Measurements from ENCODE around the gene ADA.
A peak's percentile ranks its signal among the peaks of the same experiment; 100 is the strongest.
"Not testable (repeated sequence)": the region's sequence is repeated elsewhere in the genome, so short reads cannot be mapped to it uniquely, and the experiment has no call there.

ADA gene

GRCh38 chr20:44684047-44684967 lies 32.8 kb upstream of the ADA start:
- Mint-ChIP-seq H3K36me3 (no peaks in the 10 kb centered on the region), H3K9me3 (no peaks in the 10 kb centered on the region), H3K4me3 (no peak overlapping the region), H3K4me1 (peaks cover 8% of the 10 kb centered on the region), H3K27ac (no peak overlapping the region)
- ATAC-seq = no peak
- no peak for DNase-seq (ENCODE audit: low spot score in 2 of 2)

- DNase-seq (ENCODE audit: low spot score in 2 of 2) (peak in 1 of 2 donors; percentile 58), ATAC-seq (peak; percentile 69)
- Mint-ChIP-seq H3K4me3 (no peak overlapping the region), H3K36me3 (no peaks in the 10 kb centered on the region), H3K27ac (no peak overlapping the region), H3K4me1 (peaks cover 8% of the 10 kb centered on the region), H3K9me3 (no peaks in the 10 kb centered on the region)
These were observed 32.0 kb upstream of the ADA start for GRCh38 chr20:44683263-44684046.

GRCh38 chr20:44681796-44682566 lies 30.5 kb upstream of the ADA start:
- ATAC-seq = no peak
- H3K4me1 Mint-ChIP-seq = peaks cover 8% of the 10 kb centered on the region
- no peaks in the 10 kb centered on the region for H3K9me3 Mint-ChIP-seq
- H3K36me3 Mint-ChIP-seq = no peaks in the 10 kb centered on the region
- no peak overlapping the region for H3K27ac Mint-ChIP-seq
- no peak for DNase-seq (ENCODE audit: low spot score in 2 of 2)
- no peak overlapping the region for H3K4me3 Mint-ChIP-seq

- ATAC-seq (no peak), DNase-seq (ENCODE audit: low spot score in 2 of 2) (no peak)
- no peak overlapping the region for H3K27ac Mint-ChIP-seq
- H3K9me3 Mint-ChIP-seq = no peaks in the 10 kb centered on the region
- no peak overlapping the region for H3K4me3 Mint-ChIP-seq
- H3K4me1 Mint-ChIP-seq = no peaks in the 10 kb centered on the region
- H3K36me3 Mint-ChIP-seq = no peaks in the 10 kb centered on the region
These were observed 27.6 kb upstream of the ADA start for GRCh38 chr20:44678990-44679611.

- Mint-ChIP-seq H3K4me1 (no peaks in the 10 kb centered on the region), H3K4me3 (no peak overlapping the region), H3K27ac (no peak overlapping the region), H3K9me3 (no peaks in the 10 kb centered on the region), H3K36me3 (no peaks in the 10 kb centered on the region)
- ATAC-seq = no peak
- DNase-seq (ENCODE audit: low spot score in 2 of 2) = no peak
These were observed 26.7 kb upstream of the ADA start for GRCh38 chr20:44678242-44678641.

DNA sequence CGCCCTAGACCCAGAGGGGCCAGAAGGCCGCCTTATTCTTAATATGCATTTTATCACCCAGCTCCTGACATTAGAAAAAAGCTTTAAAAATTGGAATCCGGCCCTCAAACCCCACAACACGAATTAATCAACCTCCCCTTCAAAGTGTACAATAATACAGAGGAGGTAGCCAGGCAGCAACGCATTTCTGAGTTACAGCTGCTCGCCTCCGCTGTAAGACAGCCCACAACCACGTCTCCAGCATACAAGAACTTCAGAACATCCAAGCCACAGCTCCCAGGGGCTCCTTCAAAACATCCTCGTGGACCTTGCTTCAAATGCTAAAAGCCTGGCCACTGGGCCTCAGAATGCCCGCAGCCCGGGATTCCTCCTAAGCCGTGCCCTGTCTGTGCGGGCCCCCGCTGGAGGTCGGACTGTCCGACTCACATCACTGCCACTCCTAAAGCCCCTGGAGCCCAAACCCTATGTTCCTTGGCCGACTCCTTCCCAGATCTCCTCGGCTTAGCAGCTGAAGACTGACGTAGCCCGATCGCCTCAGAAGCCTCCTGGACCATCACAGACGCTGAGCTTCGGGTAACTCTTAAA lies 20.9 kb upstream of the ADA start:
- H3K36me3 Mint-ChIP-seq; DNase-seq (ENCODE audit: low spot score in 2 of 2); H3K4me1 Mint-ChIP-seq; H3K9me3 Mint-ChIP-seq; ATAC-seq: not testable (repeated sequence)
- peak overlapping the region; percentile 77 for H3K27ac Mint-ChIP-seq
- peak overlapping the region; percentile 68 for H3K4me3 Mint-ChIP-seq

- DNase-seq (ENCODE audit: low spot score in 2 of 2) (peak; percentile 14 to 75), ATAC-seq (peak; percentile 85)
- not testable (repeated sequence) for H3K4me1 Mint-ChIP-seq, H3K36me3 Mint-ChIP-seq, H3K9me3 Mint-ChIP-seq
- peak overlapping the region; percentile 68 for H3K4me3 Mint-ChIP-seq
- H3K27ac Mint-ChIP-seq = peak overlapping the region; percentile 77
These were observed 20.0 kb upstream of the ADA start for GRCh38 chr20:44671541-44671940.

- peak overlapping the region; percentile 68 for H3K4me3 Mint-ChIP-seq
- not testable (repeated sequence) for H3K9me3 Mint-ChIP-seq; H3K4me1 Mint-ChIP-seq; H3K36me3 Mint-ChIP-seq; DNase-seq (ENCODE audit: low spot score in 2 of 2); ATAC-seq
- peak overlapping the region; percentile 77 for H3K27ac Mint-ChIP-seq
These were observed 19.4 kb upstream of the ADA start for GRCh38 chr20:44670851-44671250.

DNA sequence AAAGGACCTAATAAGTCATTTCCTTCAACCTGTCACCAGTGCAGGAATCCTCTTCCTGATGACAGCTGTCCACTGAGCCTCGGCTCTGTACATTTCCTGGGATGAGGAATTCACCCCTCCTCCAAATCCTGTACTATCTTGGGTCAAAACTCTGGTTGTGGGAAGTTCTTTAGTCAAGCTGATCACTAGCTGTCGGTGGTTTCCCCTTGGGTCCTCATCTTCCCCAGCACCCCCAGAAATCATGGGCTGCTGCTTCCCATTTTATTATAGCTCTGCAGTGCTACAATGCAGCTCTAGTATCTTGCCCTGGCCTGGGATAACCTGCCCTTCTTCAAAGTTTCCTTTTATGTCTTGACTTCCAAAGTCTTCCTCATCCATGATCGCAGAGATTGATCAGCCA lies 14.6 kb upstream of the ADA start:
- peaks cover 11% of the 10 kb centered on the region for H3K4me1 Mint-ChIP-seq
- H3K9me3 Mint-ChIP-seq = no peaks in the 10 kb centered on the region
- DNase-seq (ENCODE audit: low spot score in 2 of 2) (no peak), ATAC-seq (no peak)
- H3K27ac Mint-ChIP-seq = no peak overlapping the region
- H3K36me3 Mint-ChIP-seq = no peaks in the 10 kb centered on the region
- no peak overlapping the region for H3K4me3 Mint-ChIP-seq

DNA sequence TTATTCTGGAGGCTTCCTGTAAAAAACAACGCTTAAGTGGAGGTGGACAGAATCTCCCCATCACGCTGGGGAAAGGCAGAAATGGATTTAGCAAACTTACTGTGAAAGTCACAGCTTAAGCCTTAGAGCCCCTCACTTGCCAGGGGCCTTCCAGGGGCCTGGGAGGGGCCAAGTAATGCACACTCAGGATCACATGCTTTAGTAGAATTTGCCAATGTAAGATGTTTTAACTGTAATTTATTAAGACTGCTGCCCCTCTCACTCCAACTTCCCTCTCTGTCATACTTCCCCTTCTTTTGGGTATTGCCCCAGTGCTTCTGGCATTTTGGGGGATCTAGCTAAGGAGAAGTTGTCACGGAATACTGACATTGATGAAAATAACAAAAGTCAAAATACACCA lies 12.6 kb upstream of the ADA start:
- ATAC-seq (no peak), DNase-seq (ENCODE audit: low spot score in 2 of 2) (no peak)
- Mint-ChIP-seq H3K4me3 (no peak overlapping the region), H3K9me3 (no peaks in the 10 kb centered on the region), H3K27ac (no peak overlapping the region), H3K4me1 (peaks cover 13% of the 10 kb centered on the region), H3K36me3 (no peaks in the 10 kb centered on the region)

DNA sequence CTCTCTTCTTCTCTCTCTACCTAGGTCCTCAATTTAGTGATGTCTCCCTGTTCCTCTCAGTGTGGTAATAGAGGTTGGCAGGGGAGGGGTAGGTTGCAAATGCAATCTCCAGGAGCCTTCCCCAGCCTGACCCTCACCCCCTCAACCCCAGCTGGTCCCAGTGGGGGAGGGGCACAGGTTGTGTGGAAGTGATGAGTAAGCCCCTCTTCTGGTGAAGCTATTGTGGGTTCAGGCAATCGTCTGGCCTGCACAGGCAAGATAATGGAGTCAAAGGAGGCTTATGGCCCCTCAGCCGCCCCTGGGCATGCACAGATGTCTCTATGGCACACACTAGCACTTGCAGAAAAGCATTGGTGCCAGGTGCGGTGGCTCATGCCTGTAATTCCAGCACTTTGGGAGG lies 10.8 kb upstream of the ADA start:
- DNase-seq (ENCODE audit: low spot score in 2 of 2) (no peak), ATAC-seq (no peak)
- Mint-ChIP-seq H3K27ac (no peak overlapping the region), H3K4me1 (peaks cover 11% of the 10 kb centered on the region), H3K36me3 (no peaks in the 10 kb centered on the region), H3K9me3 (no peaks in the 10 kb centered on the region), H3K4me3 (no peak overlapping the region)

DNA sequence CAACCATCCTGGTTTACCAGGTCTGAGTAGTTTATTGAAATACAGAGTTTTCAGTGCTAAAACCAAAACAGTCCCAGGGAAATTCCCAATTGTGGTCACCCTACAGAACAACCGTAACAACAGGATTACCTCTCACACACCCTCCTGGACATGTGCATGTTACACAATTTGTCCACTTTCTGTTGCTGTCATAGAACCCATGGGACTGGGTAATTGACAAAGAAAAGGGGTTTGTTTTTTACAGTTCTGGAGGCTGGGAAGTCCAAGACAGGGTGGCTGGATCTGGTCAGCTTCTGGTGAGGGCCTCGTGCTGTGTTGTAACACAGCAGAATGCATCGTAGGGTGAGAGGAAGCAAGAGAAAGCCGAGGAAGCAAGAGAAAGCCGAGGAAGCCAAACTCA lies 9.1 kb upstream of the ADA start:
- H3K27ac Mint-ChIP-seq = peak overlapping the region; percentile 54
- DNase-seq (ENCODE audit: low spot score in 2 of 2) = no peak
- H3K4me3 Mint-ChIP-seq = no peak overlapping the region
- ATAC-seq = no peak
- H3K36me3 Mint-ChIP-seq = no peaks in the 10 kb centered on the region
- peaks cover 11% of the 10 kb centered on the region for H3K4me1 Mint-ChIP-seq
- no peaks in the 10 kb centered on the region for H3K9me3 Mint-ChIP-seq

GRCh38 chr20:44659931-44660330 lies 8.4 kb upstream of the ADA start:
- no peaks in the 10 kb centered on the region for H3K9me3 Mint-ChIP-seq
- H3K36me3 Mint-ChIP-seq = no peaks in the 10 kb centered on the region
- peaks cover 11% of the 10 kb centered on the region for H3K4me1 Mint-ChIP-seq
- DNase-seq (ENCODE audit: low spot score in 2 of 2) = no peak
- ATAC-seq = no peak
- peak overlapping the region; percentile 66 for H3K27ac Mint-ChIP-seq
- no peak overlapping the region for H3K4me3 Mint-ChIP-seq

DNA sequence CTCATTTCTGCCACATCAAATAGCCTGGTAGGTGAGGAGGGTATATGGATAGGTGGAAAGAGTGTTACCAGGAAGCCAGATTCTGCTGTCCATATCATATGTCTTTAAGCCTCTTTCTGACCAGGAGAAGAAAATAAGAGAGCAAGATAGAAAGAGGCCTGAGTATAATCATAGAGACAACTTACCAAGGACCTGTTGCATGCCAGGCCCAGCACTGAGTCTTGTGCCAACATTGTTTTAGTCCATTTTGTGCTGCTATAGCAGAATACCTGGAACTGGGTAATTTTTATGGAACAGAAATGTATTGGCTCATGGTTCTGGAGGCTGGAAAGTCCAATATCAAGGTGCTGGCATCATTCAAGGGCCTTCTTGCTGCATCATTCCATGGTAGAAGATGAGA lies 7.3 kb upstream of the ADA start:
- Mint-ChIP-seq H3K27ac (no peak overlapping the region), H3K4me1 (peaks cover 17% of the 10 kb centered on the region), H3K4me3 (no peak overlapping the region), H3K9me3 (no peaks in the 10 kb centered on the region), H3K36me3 (no peaks in the 10 kb centered on the region)
- DNase-seq (ENCODE audit: low spot score in 2 of 2) = no peak
- ATAC-seq = no peak

- no peaks in the 10 kb centered on the region for H3K9me3 Mint-ChIP-seq
- peaks cover 26% of the 10 kb centered on the region for H3K4me1 Mint-ChIP-seq
- no peak for DNase-seq (ENCODE audit: low spot score in 2 of 2)
- no peak overlapping the region for H3K4me3 Mint-ChIP-seq
- peaks cover 4% of the 10 kb centered on the region for H3K36me3 Mint-ChIP-seq
- ATAC-seq = no peak
- no peak overlapping the region for H3K27ac Mint-ChIP-seq
These were observed 6.4 kb upstream of the ADA start for GRCh38 chr20:44657875-44658274.
